Measurements from ENCODE around the gene FRYL.

Gene FRYL

GRCh38 chr4:48491514-48492176, 288.4 kb downstream of the FRYL start:
- H3K27me3 ChIP-seq (replicated peaks; ENCODE audit: control insufficient read depth, insufficient read depth, low read length): peaks cover 35% of the 10 kb centered on the region
- H3K36me3 ChIP-seq (ENCODE audit: control insufficient read depth, insufficient read depth, low read length, severe bottlenecking): no peaks in the 10 kb centered on the region
- no peak for DNase-seq (ENCODE audit: low read depth)
- no peaks in the 10 kb centered on the region for H3K9me3 ChIP-seq (ENCODE audit: control insufficient read depth, low read length)
- H3K4me3 ChIP-seq (ENCODE audit: low read length): no peak overlapping the region
- H3K9ac ChIP-seq (ENCODE audit: low read length): no peak overlapping the region
- H3K4me1 ChIP-seq (ENCODE audit: control insufficient read depth, insufficient read depth, low read length): peaks cover 3% of the 10 kb centered on the region

- no peak overlapping the region for H3K4me3 ChIP-seq (ENCODE audit: low read length)
- no peak overlapping the region for H3K9ac ChIP-seq (ENCODE audit: low read length)
- peaks cover 3% of the 10 kb centered on the region for H3K4me1 ChIP-seq (ENCODE audit: control insufficient read depth, insufficient read depth, low read length)
- H3K9me3 ChIP-seq (ENCODE audit: control insufficient read depth, low read length): no peaks in the 10 kb centered on the region
- H3K36me3 ChIP-seq (ENCODE audit: control insufficient read depth, insufficient read depth, low read length, severe bottlenecking): no peaks in the 10 kb centered on the region
- no peak for DNase-seq (ENCODE audit: low read depth)
- peaks cover 35% of the 10 kb centered on the region for H3K27me3 ChIP-seq (replicated peaks; ENCODE audit: control insufficient read depth, insufficient read depth, low read length)
These were observed 289.2 kb downstream of the FRYL start for GRCh38 chr4:48490680-48491513.

DNA sequence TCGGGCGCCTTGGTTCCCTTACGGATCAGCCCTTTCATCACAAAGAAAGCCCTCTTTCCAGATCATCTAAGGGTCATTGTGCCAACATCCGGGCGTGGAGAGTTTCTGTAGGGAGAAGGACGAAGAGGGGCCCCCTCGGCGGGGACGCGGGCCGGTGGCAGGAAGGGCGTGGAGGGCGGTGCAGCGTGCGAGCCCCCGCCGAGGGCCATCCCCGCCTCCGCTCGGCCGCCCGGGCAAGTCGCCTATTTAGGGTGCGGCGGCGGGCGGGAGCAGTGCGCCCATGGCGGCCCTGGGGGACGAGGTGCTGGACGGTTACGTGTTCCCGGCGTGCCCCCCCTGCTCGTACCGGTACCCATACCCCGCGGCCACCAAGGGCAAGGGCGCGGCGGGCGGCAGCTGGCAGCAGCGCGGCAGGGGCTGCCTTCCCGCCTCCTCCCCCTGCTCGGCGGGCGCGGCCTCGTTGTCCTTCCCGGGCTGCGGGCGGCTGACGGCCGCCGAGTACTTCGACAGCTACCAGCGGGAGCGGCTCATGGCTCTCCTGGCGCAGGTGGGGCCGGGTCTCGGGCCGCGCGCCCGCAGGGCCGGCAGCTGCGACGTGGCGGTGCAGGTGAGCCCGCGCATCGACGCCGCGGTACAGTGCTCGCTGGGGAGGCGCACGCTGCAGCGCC, 289.9 kb downstream of the FRYL start, which contains the start of gene ZAR1:
Gene ZAR1, plus strand, starts transcription at position 241 of the 668 bp plus-strand sequence. Its CDS starts 40 bp downstream, at position 281.
- no peaks in the 10 kb centered on the region for H3K9me3 ChIP-seq (ENCODE audit: control insufficient read depth, low read length)
- DNase-seq (ENCODE audit: low read depth): no peak
- no peak within 1 kb of the TSS for H3K9ac ChIP-seq (ENCODE audit: low read length)
- H3K36me3 ChIP-seq (ENCODE audit: control insufficient read depth, insufficient read depth, low read length, severe bottlenecking): no peaks in the 10 kb centered on the region
- peak within 1 kb of the TSS; percentile 25 for H3K4me3 ChIP-seq (ENCODE audit: low read length)
- H3K27me3 ChIP-seq (replicated peaks; ENCODE audit: control insufficient read depth, insufficient read depth, low read length): peaks cover 38% of the 10 kb centered on the region
- peaks cover 3% of the 10 kb centered on the region for H3K4me1 ChIP-seq (ENCODE audit: control insufficient read depth, insufficient read depth, low read length)

- Histone ChIP-seq H3K27me3 (replicated peaks; ENCODE audit: control insufficient read depth, insufficient read depth, low read length) (peaks cover 43% of the 10 kb centered on the region), H3K9ac (ENCODE audit: low read length) (no peak overlapping the region), H3K9me3 (ENCODE audit: control insufficient read depth, low read length) (peaks cover 3% of the 10 kb centered on the region), H3K4me1 (ENCODE audit: control insufficient read depth, insufficient read depth, low read length) (peaks cover 3% of the 10 kb centered on the region), H3K4me3 (ENCODE audit: low read length) (no peak overlapping the region), H3K36me3 (ENCODE audit: control insufficient read depth, insufficient read depth, low read length, severe bottlenecking) (no peaks in the 10 kb centered on the region)
- DNase-seq (ENCODE audit: low read depth): no peak
These were observed 290.4 kb downstream of the FRYL start for GRCh38 chr4:48489683-48490011.

- no peak for DNase-seq (ENCODE audit: low read depth)
- Histone ChIP-seq H3K9ac (ENCODE audit: low read length) (no peak overlapping the region), H3K27me3 (replicated peaks; ENCODE audit: control insufficient read depth, insufficient read depth, low read length) (peaks cover 58% of the 10 kb centered on the region), H3K9me3 (ENCODE audit: control insufficient read depth, low read length) (peaks cover 6% of the 10 kb centered on the region), H3K4me3 (ENCODE audit: low read length) (no peak overlapping the region), H3K36me3 (ENCODE audit: control insufficient read depth, insufficient read depth, low read length, severe bottlenecking) (no peaks in the 10 kb centered on the region), H3K4me1 (ENCODE audit: control insufficient read depth, insufficient read depth, low read length) (no peaks in the 10 kb centered on the region)
These were observed 295.4 kb downstream of the FRYL start for GRCh38 chr4:48484494-48485168.

- Histone ChIP-seq H3K4me3 (ENCODE audit: low read length) (no peak overlapping the region), H3K36me3 (ENCODE audit: control insufficient read depth, insufficient read depth, low read length, severe bottlenecking) (no peaks in the 10 kb centered on the region), H3K9me3 (ENCODE audit: control insufficient read depth, low read length) (peaks cover 6% of the 10 kb centered on the region), H3K27me3 (replicated peaks; ENCODE audit: control insufficient read depth, insufficient read depth, low read length) (peaks cover 51% of the 10 kb centered on the region), H3K9ac (ENCODE audit: low read length) (no peak overlapping the region), H3K4me1 (ENCODE audit: control insufficient read depth, insufficient read depth, low read length) (no peaks in the 10 kb centered on the region)
- DNase-seq (ENCODE audit: low read depth): no peak
These were observed 296.1 kb downstream of the FRYL start for GRCh38 chr4:48483777-48484493.

GRCh38 chr4:48483006-48483776, 296.9 kb downstream of the FRYL start, which contains the start of gene SLC10A4:
Gene SLC10A4, plus strand, starts transcription at chr4:48483343. Its CDS starts 219 bp downstream, at chr4:48483562.
- Histone ChIP-seq H3K36me3 (ENCODE audit: control insufficient read depth, insufficient read depth, low read length, severe bottlenecking) (no peaks in the 10 kb centered on the region), H3K9me3 (ENCODE audit: control insufficient read depth, low read length) (peaks cover 6% of the 10 kb centered on the region), H3K4me3 (ENCODE audit: low read length) (peak within 1 kb of the TSS; percentile 20), H3K9ac (ENCODE audit: low read length) (no peak within 1 kb of the TSS), H3K27me3 (replicated peaks; ENCODE audit: control insufficient read depth, insufficient read depth, low read length) (peaks cover 44% of the 10 kb centered on the region), H3K4me1 (ENCODE audit: control insufficient read depth, insufficient read depth, low read length) (no peaks in the 10 kb centered on the region)
- peak; percentile 35 for DNase-seq (ENCODE audit: low read depth)

DNA sequence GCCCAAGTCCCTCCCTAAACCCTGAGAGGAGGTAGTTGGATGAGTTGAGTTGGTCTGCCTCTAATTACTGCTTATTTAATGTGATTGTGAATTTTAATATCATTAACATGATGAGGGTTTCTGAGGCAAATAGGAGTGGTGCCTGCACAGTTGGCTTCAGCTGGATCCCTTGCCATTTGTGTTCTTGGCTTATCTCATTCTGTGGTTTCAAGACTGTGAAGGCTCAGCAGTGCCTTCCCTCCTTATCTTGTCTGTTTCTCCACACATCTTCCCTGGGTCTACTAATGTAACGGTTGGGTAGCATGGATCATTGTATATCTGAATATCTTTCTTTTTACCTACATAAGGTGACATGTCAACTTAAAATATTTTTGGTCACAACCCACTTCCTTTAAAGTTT, 298.5 kb downstream of the FRYL start:
- Histone ChIP-seq H3K4me1 (ENCODE audit: control insufficient read depth, insufficient read depth, low read length) (no peaks in the 10 kb centered on the region), H3K36me3 (ENCODE audit: control insufficient read depth, insufficient read depth, low read length, severe bottlenecking) (no peaks in the 10 kb centered on the region), H3K4me3 (ENCODE audit: low read length) (no peak overlapping the region), H3K9me3 (ENCODE audit: control insufficient read depth, low read length) (peaks cover 6% of the 10 kb centered on the region), H3K9ac (ENCODE audit: low read length) (no peak overlapping the region), H3K27me3 (replicated peaks; ENCODE audit: control insufficient read depth, insufficient read depth, low read length) (peaks cover 40% of the 10 kb centered on the region)
- DNase-seq (ENCODE audit: low read depth): no peak

DNA sequence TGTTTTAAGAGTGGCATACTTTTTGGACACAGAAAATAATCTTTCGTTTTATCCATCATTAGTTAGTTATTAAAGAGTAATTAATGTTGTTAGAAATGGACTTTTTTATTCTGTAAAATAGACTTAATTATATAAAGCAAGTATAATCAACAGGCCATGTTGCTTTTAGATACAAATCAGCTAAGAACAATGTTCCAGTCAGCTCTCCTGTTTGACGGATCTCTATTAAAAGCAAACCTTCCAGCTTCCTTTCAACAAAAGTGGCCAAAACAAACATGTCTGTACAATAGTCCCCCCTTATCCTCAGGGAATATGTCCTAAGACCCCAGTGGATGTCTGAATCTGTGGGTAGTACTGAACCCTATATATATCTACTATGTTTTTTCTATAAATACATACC, 301.8 kb downstream of the FRYL start:
- H3K27me3 ChIP-seq (replicated peaks; ENCODE audit: control insufficient read depth, insufficient read depth, low read length): peaks cover 19% of the 10 kb centered on the region
- no peak overlapping the region for H3K4me3 ChIP-seq (ENCODE audit: low read length)
- DNase-seq (ENCODE audit: low read depth): no peak
- no peaks in the 10 kb centered on the region for H3K9me3 ChIP-seq (ENCODE audit: control insufficient read depth, low read length)
- peaks cover 5% of the 10 kb centered on the region for H3K4me1 ChIP-seq (ENCODE audit: control insufficient read depth, insufficient read depth, low read length)
- no peaks in the 10 kb centered on the region for H3K36me3 ChIP-seq (ENCODE audit: control insufficient read depth, insufficient read depth, low read length, severe bottlenecking)
- no peak overlapping the region for H3K9ac ChIP-seq (ENCODE audit: low read length)

- H3K4me3 ChIP-seq (ENCODE audit: low read length): no peak overlapping the region
- peaks cover 6% of the 10 kb centered on the region for H3K4me1 ChIP-seq (ENCODE audit: control insufficient read depth, insufficient read depth, low read length)
- no peaks in the 10 kb centered on the region for H3K36me3 ChIP-seq (ENCODE audit: control insufficient read depth, insufficient read depth, low read length, severe bottlenecking)
- DNase-seq (ENCODE audit: low read depth): no peak
- no peak overlapping the region for H3K9ac ChIP-seq (ENCODE audit: low read length)
- no peaks in the 10 kb centered on the region for H3K9me3 ChIP-seq (ENCODE audit: control insufficient read depth, low read length)
- no peaks in the 10 kb centered on the region for H3K27me3 ChIP-seq (replicated peaks; ENCODE audit: control insufficient read depth, insufficient read depth, low read length)
These were observed 304.3 kb downstream of the FRYL start for GRCh38 chr4:48475770-48476169.

Data from adipocyte (in vitro differentiated cells).